ENCODE measurements around the gene DNLZ.
"Not testable (repeated sequence)": the region's sequence is repeated elsewhere in the genome, so short reads cannot be mapped to it uniquely, and the experiment has no call there.

Gene DNLZ

GRCh38 chr9:136363106-136363948 is at the start of gene DNLZ:
Gene DNLZ (minus strand): TSS chr9:136363744. CDS start chr9:136363714, 30 bp downstream.
- DNase-seq: peak; percentile 66

- DNase-seq: no peak
These were observed 49.4 kb upstream of the DNLZ start for GRCh38 chr9:136412962-136413361.

GRCh38 chr9:136411378-136411777 is 47.8 kb upstream of the DNLZ start:
- no peak for DNase-seq

GRCh38 chr9:136410500-136411287 is 47.1 kb upstream of the DNLZ start, which contains the start of the genes ENTR1 and PMPCA:
Gene ENTR1 (minus strand): TSS chr9:136410614. CDS start chr9:136410397, 217 bp downstream.
Gene PMPCA (plus strand): TSS chr9:136410658. CDS start chr9:136410669, 11 bp downstream.
- peak; percentile 66 for DNase-seq

GRCh38 chr9:136409557-136410455 is 46.3 kb upstream of the DNLZ start:
- peak; percentile 25 for DNase-seq

- no peak for DNase-seq
These were observed 44.4 kb upstream of the DNLZ start for GRCh38 chr9:136407911-136408310.

GRCh38 chr9:136407061-136407460 is 43.5 kb upstream of the DNLZ start:
- not testable (repeated sequence) for DNase-seq

GRCh38 chr9:136405904-136406303 is 42.4 kb upstream of the DNLZ start:
- DNase-seq: not testable (repeated sequence)

- DNase-seq: no peak
These were observed 41.9 kb upstream of the DNLZ start for GRCh38 chr9:136405481-136405880.

GRCh38 chr9:136404801-136405136 is 41.2 kb upstream of the DNLZ start:
- DNase-seq: no peak

- DNase-seq: no peak
These were observed 40.6 kb upstream of the DNLZ start for GRCh38 chr9:136403915-136404800.

GRCh38 chr9:136403538-136403914 is 40.0 kb upstream of the DNLZ start:
- no peak for DNase-seq

GRCh38 chr9:136402067-136402466 is 38.5 kb upstream of the DNLZ start:
- DNase-seq: no peak

GRCh38 chr9:136401173-136401922 is 37.8 kb upstream of the DNLZ start:
- no peak for DNase-seq

- DNase-seq: peak; percentile 94
These were observed 36.7 kb upstream of the DNLZ start, which contains the start of gene SNAPC4 for GRCh38 chr9:136400038-136400834. Gene SNAPC4 (minus strand): TSS chr9:136400170. CDS start chr9:136398428, 1,742 bp downstream.

GRCh38 chr9:136399176-136400037 is 35.9 kb upstream of the DNLZ start:
- DNase-seq: no peak

GRCh38 chr9:136398286-136398685 is 34.7 kb upstream of the DNLZ start:
- no peak for DNase-seq

GRCh38 chr9:136397643-136398042 is 34.1 kb upstream of the DNLZ start:
- DNase-seq: no peak

GRCh38 chr9:136396219-136396515 is 32.6 kb upstream of the DNLZ start:
- DNase-seq: no peak
